ENCODE measurements around the gene TSPAN18.
A peak's percentile ranks its signal among the peaks of the same experiment; 100 is the strongest.

Gene TSPAN18

GRCh38 chr11:44887636-44888035 is 160.9 kb downstream of the TSPAN18 start:
- DNase-seq (ENCODE audit: low spot score) = no peak

- DNase-seq (ENCODE audit: low spot score) = no peak
Measured at GRCh38 chr11:44889266-44889665, 162.5 kb downstream of the TSPAN18 start.

- no peak for DNase-seq (ENCODE audit: low spot score)
Measured at GRCh38 chr11:44892843-44893242, 166.1 kb downstream of the TSPAN18 start.

- peak; percentile 99 for DNase-seq (ENCODE audit: low spot score)
Measured at GRCh38 chr11:44893308-44893822, 166.6 kb downstream of the TSPAN18 start.

- peak; percentile 80 for DNase-seq (ENCODE audit: low spot score)
Measured at GRCh38 chr11:44893846-44894617, 167.3 kb downstream of the TSPAN18 start.

- no peak for DNase-seq (ENCODE audit: low spot score)
Measured at GRCh38 chr11:44899959-44900358, 173.2 kb downstream of the TSPAN18 start.

GRCh38 chr11:44901120-44901633 is 174.4 kb downstream of the TSPAN18 start:
- no peak for DNase-seq (ENCODE audit: low spot score)

- no peak for DNase-seq (ENCODE audit: low spot score)
Measured at GRCh38 chr11:44901786-44902185, 175.0 kb downstream of the TSPAN18 start.

GRCh38 chr11:44903035-44903434 is 176.3 kb downstream of the TSPAN18 start:
- DNase-seq (ENCODE audit: low spot score) = no peak

GRCh38 chr11:44903518-44903917 is 176.8 kb downstream of the TSPAN18 start:
- DNase-seq (ENCODE audit: low spot score) = no peak

GRCh38 chr11:44904261-44905020 is 177.7 kb downstream of the TSPAN18 start:
- DNase-seq (ENCODE audit: low spot score) = peak; percentile 88

- DNase-seq (ENCODE audit: low spot score) = no peak
Measured at GRCh38 chr11:44905131-44905866, 178.5 kb downstream of the TSPAN18 start.

GRCh38 chr11:44906649-44907048 is 179.9 kb downstream of the TSPAN18 start:
- DNase-seq (ENCODE audit: low spot score) = no peak

GRCh38 chr11:44909557-44909956 is 182.8 kb downstream of the TSPAN18 start:
- no peak for DNase-seq (ENCODE audit: low spot score)

GRCh38 chr11:44910591-44910990 is 183.8 kb downstream of the TSPAN18 start:
- no peak for DNase-seq (ENCODE audit: low spot score)

- peak; percentile 97 for DNase-seq (ENCODE audit: low spot score)
Measured at GRCh38 chr11:44911029-44911814, 184.5 kb downstream of the TSPAN18 start.

GRCh38 chr11:44912270-44912987 is 185.7 kb downstream of the TSPAN18 start:
- no peak for DNase-seq (ENCODE audit: low spot score)

GRCh38 chr11:44913502-44913901 is 186.7 kb downstream of the TSPAN18 start:
- peak; percentile 54 for DNase-seq (ENCODE audit: low spot score)

GRCh38 chr11:44914105-44914504 is 187.3 kb downstream of the TSPAN18 start:
- DNase-seq (ENCODE audit: low spot score) = no peak

GRCh38 chr11:44915004-44915403 is 188.2 kb downstream of the TSPAN18 start:
- DNase-seq (ENCODE audit: low spot score) = no peak

- no peak for DNase-seq (ENCODE audit: low spot score)
Measured at GRCh38 chr11:44915621-44916020, 188.9 kb downstream of the TSPAN18 start.

Data from cerebellar cortex (tissue), 1 donor.